Chondrocyte (in vitro differentiated cells): ENCODE results near the gene TCN1. TPM values are rescaled to one million over a fixed set of nuclear protein-coding genes. Genes with fewer than 3 reads are reported as not detected.

Experiments used
- DNase-seq: peaks from one replicate; pipeline ENCODE4 v3.0.0; 2021; ENCODE audit warnings: mixed read lengths, low spot score
- H3K27ac Mint-ChIP-seq: one replicate; pipeline ENCODE4 v1.8.0; 2021; ENCODE audit warnings: mild to moderate bottlenecking, moderate library complexity, mixed read lengths; ENCODE audit not compliant: unreplicated experiment
- H3K27me3 Mint-ChIP-seq: 2 replicates; pipeline ENCODE4 v1.8.0; 2021; ENCODE audit warnings: low read depth, mixed read lengths
- H3K36me3 Mint-ChIP-seq: 2 replicates; pipeline ENCODE4 v1.8.0; 2021; ENCODE audit warnings: low read depth, mixed read lengths
- H3K4me1 Mint-ChIP-seq: 2 replicates; pipeline ENCODE4 v1.8.0; 2021; ENCODE audit warnings: low read depth, mild to moderate bottlenecking, mixed read lengths
- H3K4me3 Mint-ChIP-seq: one replicate; pipeline ENCODE4 v1.8.0; 2021; ENCODE audit warnings: mild to moderate bottlenecking, moderate library complexity, mixed read lengths; ENCODE audit not compliant: unreplicated experiment
- H3K9me3 Mint-ChIP-seq: 2 replicates; pipeline ENCODE4 v1.8.0; 2021; ENCODE audit warnings: low read depth, mixed read lengths
- total RNA-seq: library from RNA; stranded (reverse); gene quantifications from 3 replicates; pipeline ENCODE4 v1.2.1, GENCODE V29; 2021
- TF ChIP-seq, protein P1 (sequence below): fragments of 200-600 bp; sonication (generic); IDR thresholded peaks from 2 replicates; pipeline ENCODE4 v1.5.0; 2021; ENCODE audit warnings: antibody characterized with exemption, mild to moderate bottlenecking, moderate library complexity

Gene TCN1
- total RNA-seq, 1 donor from 2014 or later = not detected

DNA sequence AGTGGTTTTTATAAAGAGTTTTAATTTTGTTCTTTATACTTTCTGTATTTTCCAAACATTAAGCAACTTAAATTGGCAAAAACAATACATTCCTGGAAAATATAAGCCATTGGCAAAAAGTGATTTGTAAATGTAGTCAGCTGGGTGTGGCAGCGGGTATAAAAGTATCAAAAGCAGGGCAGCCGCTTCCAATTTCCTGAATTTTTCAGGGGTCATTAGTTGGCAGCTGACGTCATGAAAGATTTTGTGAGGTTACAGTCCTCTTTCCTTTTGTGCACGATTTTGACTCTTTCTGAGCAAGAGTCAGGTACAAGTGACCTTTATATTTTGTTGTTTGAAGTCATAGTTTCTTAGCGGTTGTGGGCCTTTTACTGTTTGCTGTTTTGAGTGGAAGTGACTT is 12.3 kb upstream of the TCN1 start, which contains the start of gene OOSP3:
OOSP3 (plus strand) TSS at position 208 of the 400 bp plus-strand sequence; CDS start at position 235, 27 bp downstream.
- DNase-seq = no peak
- Mint-ChIP-seq H3K4me3 (no peak within 1 kb of the TSS), H3K36me3 (no peaks in the 10 kb centered on the region), H3K4me1 (peaks cover 5% of the 10 kb centered on the region), H3K27ac (no peak within 1 kb of the TSS), H3K27me3 (peaks cover 3% of the 10 kb centered on the region), H3K9me3 (no peaks in the 10 kb centered on the region)
- TF ChIP-seq, protein P1, sequence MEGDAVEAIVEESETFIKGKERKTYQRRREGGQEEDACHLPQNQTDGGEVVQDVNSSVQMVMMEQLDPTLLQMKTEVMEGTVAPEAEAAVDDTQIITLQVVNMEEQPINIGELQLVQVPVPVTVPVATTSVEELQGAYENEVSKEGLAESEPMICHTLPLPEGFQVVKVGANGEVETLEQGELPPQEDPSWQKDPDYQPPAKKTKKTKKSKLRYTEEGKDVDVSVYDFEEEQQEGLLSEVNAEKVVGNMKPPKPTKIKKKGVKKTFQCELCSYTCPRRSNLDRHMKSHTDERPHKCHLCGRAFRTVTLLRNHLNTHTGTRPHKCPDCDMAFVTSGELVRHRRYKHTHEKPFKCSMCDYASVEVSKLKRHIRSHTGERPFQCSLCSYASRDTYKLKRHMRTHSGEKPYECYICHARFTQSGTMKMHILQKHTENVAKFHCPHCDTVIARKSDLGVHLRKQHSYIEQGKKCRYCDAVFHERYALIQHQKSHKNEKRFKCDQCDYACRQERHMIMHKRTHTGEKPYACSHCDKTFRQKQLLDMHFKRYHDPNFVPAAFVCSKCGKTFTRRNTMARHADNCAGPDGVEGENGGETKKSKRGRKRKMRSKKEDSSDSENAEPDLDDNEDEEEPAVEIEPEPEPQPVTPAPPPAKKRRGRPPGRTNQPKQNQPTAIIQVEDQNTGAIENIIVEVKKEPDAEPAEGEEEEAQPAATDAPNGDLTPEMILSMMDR = no peak

DNA sequence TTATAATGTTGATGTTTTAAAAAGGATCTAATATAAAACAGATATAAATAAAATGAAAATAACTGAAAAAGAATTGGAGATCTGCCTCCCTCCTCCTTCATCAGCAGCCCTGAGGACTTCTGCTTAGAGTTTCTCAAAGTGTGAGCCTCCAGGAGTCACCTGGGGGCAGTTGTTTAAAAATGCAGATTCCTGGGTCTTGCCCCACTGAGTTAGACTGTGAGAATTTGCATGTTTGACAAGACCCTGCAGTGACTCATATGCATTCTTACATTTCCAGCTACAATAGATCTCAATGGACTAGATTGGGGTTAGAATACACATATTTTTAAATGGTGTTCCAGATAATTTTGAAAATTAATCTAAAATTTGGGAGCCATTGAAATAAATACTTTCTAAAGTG is 11.5 kb upstream of the TCN1 start:
- peaks cover 5% of the 10 kb centered on the region for H3K4me1 Mint-ChIP-seq
- TF ChIP-seq, protein P1 = no peak
- H3K27ac Mint-ChIP-seq = no peak overlapping the region
- DNase-seq = no peak
- peaks cover 3% of the 10 kb centered on the region for H3K27me3 Mint-ChIP-seq
- no peaks in the 10 kb centered on the region for H3K36me3 Mint-ChIP-seq
- no peak overlapping the region for H3K4me3 Mint-ChIP-seq
- H3K9me3 Mint-ChIP-seq = no peaks in the 10 kb centered on the region

DNA sequence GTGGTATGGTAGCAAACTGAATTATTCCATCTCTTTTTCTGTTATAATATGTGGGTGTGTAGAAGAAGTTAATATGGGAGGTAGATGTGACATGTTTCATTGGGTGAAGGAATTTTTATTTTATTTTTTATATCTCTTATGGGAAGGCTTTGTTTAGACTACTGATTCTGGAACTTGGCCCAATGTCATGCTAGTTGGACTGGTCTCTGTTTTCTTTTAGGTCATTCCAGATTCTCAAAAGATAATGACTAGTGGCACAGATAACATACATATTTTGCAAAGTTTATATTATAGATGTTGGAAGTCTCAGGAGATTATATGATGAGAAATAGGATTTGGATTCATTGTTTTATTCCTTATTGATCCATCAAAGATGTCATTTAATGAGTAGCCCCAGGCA is 11.0 kb upstream of the TCN1 start:
- TF ChIP-seq, protein P1 = no peak
- H3K4me3 Mint-ChIP-seq = no peak overlapping the region
- H3K27ac Mint-ChIP-seq = no peak overlapping the region
- no peaks in the 10 kb centered on the region for H3K36me3 Mint-ChIP-seq
- peaks cover 3% of the 10 kb centered on the region for H3K27me3 Mint-ChIP-seq
- H3K4me1 Mint-ChIP-seq = peaks cover 5% of the 10 kb centered on the region
- no peaks in the 10 kb centered on the region for H3K9me3 Mint-ChIP-seq
- DNase-seq = no peak

DNA sequence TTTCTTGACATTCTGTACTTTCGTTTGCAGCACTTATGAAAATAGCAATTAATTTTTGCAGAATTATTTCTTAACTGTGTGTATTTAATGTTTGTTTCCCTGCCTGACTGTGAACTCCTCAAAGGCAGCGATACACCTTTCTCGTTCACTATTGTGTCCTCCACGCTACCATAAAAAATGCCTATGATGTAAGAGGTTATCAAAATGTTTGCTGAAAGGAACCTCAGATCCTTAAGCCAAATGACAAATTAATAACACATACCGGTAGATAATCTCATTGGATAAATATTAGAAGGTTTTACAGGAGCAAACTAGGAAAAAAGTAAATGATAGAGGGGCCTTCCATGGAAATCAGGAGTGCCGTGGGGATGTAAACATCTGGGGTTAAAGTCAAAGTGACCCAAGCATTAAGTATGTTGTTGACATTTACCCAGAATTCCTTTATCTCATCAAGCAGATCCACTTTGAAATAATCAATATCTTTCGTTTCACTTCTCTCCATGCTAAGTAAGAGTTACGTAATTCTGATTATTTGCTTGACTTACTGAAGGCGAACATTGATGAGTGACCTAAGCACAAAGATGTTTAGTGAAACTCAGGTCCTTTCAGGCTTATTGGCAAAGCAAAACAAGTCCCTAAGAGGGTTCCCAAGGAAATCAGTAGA is 9.7 kb upstream of the TCN1 start:
- DNase-seq = no peak
- Mint-ChIP-seq H3K9me3 (peaks cover 7% of the 10 kb centered on the region), H3K27me3 (peaks cover 3% of the 10 kb centered on the region), H3K36me3 (no peaks in the 10 kb centered on the region), H3K4me3 (no peak overlapping the region), H3K27ac (no peak overlapping the region), H3K4me1 (peaks cover 5% of the 10 kb centered on the region)
- TF ChIP-seq, protein P1 = no peak

DNA sequence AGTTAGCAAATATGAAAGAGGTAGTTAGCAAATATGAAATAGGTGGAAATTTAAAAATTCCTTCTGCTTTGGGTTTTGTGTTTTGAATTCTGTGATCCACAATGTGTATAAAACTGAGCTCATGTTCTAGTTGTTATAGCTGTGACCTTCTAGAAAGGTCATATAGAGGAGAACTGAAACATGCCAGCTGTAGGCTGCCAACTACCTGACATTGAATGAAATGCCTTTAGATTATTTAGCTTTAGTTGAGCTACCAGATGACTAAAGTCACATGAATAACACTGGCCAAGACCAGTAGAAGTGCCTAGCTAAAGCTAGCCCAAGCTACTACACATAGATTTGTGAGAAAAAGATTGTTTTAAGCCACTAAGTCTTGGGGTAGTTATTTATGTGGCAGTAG is 5.8 kb upstream of the TCN1 start:
- TF ChIP-seq, protein P1 = no peak
- Mint-ChIP-seq H3K36me3 (no peaks in the 10 kb centered on the region), H3K4me1 (peaks cover under 1% of the 10 kb centered on the region), H3K9me3 (peaks cover 19% of the 10 kb centered on the region), H3K27ac (no peak overlapping the region), H3K27me3 (peaks cover 5% of the 10 kb centered on the region), H3K4me3 (no peak overlapping the region)
- DNase-seq = no peak
